Activated naive CD4-positive, alpha-beta T cell treated with anti-CD3 and anti-CD28 coated beads, Interleukin-2, amount 10 ng/mL, durations not matched to agents 7 days and 5 days (primary cell): Measurements from ENCODE around the gene SH2D6.

Experiments used
- CTCF ChIA-PET: fragments of 350-600 bp; sonication (Branson Sonifier 250); formaldehyde crosslinking; loops from one replicate; lab custom pipeline; 2021; ENCODE audit warnings: antibody characterized with exemption; lab: Charles Lee
- DNase-seq: peaks from one replicate; pipeline ENCODE4 v3.0.0-alpha.2; 2020
- H3K27ac Mint-ChIP-seq: one replicate; pipeline ENCODE4 v1.8.0; 2021; ENCODE audit warnings: mild to moderate bottlenecking, moderate library complexity, mixed read lengths
- H3K27me3 Mint-ChIP-seq: one replicate; pipeline ENCODE4 v1.8.0; 2021; ENCODE audit warnings: mild to moderate bottlenecking, mixed read lengths
- H3K36me3 Mint-ChIP-seq: one replicate; pipeline ENCODE4 v1.8.0; 2021; ENCODE audit warnings: mixed read lengths
- H3K4me1 Mint-ChIP-seq: one replicate; pipeline ENCODE4 v1.8.0; 2021; ENCODE audit warnings: mixed read lengths
- H3K4me3 Mint-ChIP-seq: one replicate; pipeline ENCODE4 v1.8.0; 2021; ENCODE audit warnings: mild to moderate bottlenecking, moderate library complexity, mixed read lengths
- H3K9me3 Mint-ChIP-seq: one replicate; pipeline ENCODE4 v1.8.0; 2021; ENCODE audit warnings: mixed read lengths

SH2D6 gene

DNA sequence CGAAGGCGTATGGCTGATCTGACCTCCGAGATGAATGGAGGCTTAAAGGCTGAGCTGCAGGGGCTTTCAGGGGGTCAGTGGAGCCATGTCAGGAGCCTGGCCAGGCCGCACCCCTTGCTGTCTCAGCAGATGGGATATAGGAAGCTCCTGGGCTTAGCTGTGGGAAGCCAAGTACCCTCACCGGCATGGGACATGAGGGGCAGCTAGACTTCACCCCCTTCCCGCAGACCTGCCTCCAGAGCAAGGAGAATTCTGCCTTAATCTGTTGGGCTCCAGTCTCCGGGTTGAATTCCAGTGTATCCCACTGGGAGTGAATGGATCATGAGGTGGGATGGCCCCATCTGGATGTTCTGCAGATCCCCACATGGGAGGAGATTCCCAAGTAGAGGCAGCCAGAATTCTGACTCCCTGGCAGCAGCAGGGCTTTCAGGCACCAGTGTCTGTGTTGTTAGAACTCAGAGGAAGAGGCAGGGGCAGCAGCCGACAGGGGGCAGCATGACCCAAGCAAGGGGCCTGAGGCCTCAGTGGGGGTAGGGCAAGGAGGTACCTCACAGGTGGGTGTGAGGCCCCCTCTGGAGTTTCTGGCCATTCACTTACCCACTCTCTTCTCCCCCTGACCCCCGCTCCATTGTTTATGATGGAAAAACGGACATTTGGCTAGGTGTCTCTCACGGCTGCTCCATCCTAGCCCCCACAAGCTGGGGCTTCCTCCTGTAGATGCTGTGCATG is 27.4 kb upstream of the SH2D6 start:
- DNase-seq, result peak; percentile 86
- H3K4me1 Mint-ChIP-seq, result peaks cover 28% of the 10 kb centered on the region
- H3K27me3 Mint-ChIP-seq, result no peaks in the 10 kb centered on the region
- H3K36me3 Mint-ChIP-seq, result peaks cover 27% of the 10 kb centered on the region
- H3K4me3 Mint-ChIP-seq, result no peak overlapping the region
- CTCF ChIA-PET, result interaction anchor here (0.7 to 7.4 kb wide), 13 partner anchors 10 to 161 kb away, joined by 3 to 118 read pairs (median 3); partner anchors contain the start of gene MAT2A
- H3K9me3 Mint-ChIP-seq, result no peaks in the 10 kb centered on the region
- peak overlapping the region; percentile 68 for H3K27ac Mint-ChIP-seq

DNA sequence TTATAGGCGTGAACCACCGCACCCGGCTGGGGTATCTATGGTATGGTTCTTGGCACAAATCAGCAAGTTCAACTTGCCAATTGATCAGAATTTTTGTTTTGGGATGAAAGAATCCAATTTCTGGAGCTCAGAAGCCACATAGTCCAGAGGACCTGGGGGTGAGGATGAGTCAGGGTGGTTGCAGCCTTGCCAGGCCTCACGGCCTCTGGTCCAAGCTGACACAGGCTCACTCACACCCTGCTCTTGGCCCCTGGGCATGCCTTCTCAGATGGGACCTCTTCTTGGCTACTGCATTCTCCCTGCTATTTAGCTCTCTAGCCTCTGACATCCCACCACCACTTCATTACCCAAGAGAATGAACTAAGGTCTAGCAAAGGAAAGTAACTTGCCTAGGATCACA is 24.7 kb upstream of the SH2D6 start:
- no peaks in the 10 kb centered on the region for H3K27me3 Mint-ChIP-seq
- no peak overlapping the region for H3K4me3 Mint-ChIP-seq
- no peaks in the 10 kb centered on the region for H3K9me3 Mint-ChIP-seq
- peaks cover 36% of the 10 kb centered on the region for H3K4me1 Mint-ChIP-seq
- H3K36me3 Mint-ChIP-seq, result peaks cover 39% of the 10 kb centered on the region
- DNase-seq, result no peak
- H3K27ac Mint-ChIP-seq, result no peak overlapping the region
- CTCF ChIA-PET, result interaction anchor here (1.1 to 7.4 kb wide), 3 partner anchors 27 to 244 kb away, joined by 3 to 118 read pairs (median 9); no protein-coding TSS in a partner anchor

DNA sequence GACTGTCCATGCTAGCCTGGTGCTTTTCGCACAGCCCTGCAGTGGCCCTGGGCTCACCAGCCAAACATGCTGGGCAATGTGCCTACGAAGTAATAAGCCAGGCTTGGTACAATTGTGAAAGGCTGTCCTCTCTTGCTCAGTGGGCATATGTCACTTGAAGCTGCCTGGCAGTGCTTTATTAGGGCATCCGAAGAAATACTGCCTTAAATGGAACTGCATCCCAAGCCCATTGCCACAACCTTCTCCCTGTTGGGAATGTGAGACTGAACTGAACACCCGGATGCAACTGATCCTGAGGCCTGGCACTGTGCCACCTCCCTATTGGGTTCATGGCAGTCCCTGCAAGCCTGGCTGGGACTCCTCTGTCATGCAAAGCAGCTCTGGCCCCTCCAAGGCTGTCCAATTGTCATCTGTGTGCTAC is 24.2 kb upstream of the SH2D6 start:
- no peak overlapping the region for H3K4me3 Mint-ChIP-seq
- CTCF ChIA-PET, result interaction anchor here (1.1 to 7.4 kb wide), 3 partner anchors 26 to 243 kb away, joined by 3 to 118 read pairs (median 9); no protein-coding TSS in a partner anchor
- peaks cover 39% of the 10 kb centered on the region for H3K36me3 Mint-ChIP-seq
- H3K27ac Mint-ChIP-seq, result no peak overlapping the region
- no peaks in the 10 kb centered on the region for H3K9me3 Mint-ChIP-seq
- H3K27me3 Mint-ChIP-seq, result no peaks in the 10 kb centered on the region
- DNase-seq, result no peak
- peaks cover 36% of the 10 kb centered on the region for H3K4me1 Mint-ChIP-seq

DNA sequence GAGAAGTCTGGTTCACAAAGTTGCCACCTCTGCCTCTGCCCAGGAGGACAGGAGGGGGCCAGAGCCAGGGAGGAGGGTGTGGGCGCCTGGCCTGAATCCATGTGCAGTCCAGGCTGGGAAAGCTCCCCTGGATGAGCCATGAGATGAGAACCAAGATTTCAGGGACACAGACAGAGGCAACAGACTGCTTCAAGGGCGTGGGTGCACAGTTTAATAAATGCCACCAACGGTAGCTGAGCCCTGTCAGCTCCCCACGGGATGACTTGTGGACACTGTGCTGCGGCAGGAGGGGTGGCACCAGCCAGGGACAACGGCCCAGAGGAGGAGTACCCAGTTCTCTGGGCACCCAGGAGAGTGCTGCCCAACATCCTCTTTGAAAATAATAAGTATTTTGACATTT is 23.5 kb upstream of the SH2D6 start:
- H3K4me1 Mint-ChIP-seq, result peaks cover 36% of the 10 kb centered on the region
- H3K27ac Mint-ChIP-seq, result no peak overlapping the region

DNA sequence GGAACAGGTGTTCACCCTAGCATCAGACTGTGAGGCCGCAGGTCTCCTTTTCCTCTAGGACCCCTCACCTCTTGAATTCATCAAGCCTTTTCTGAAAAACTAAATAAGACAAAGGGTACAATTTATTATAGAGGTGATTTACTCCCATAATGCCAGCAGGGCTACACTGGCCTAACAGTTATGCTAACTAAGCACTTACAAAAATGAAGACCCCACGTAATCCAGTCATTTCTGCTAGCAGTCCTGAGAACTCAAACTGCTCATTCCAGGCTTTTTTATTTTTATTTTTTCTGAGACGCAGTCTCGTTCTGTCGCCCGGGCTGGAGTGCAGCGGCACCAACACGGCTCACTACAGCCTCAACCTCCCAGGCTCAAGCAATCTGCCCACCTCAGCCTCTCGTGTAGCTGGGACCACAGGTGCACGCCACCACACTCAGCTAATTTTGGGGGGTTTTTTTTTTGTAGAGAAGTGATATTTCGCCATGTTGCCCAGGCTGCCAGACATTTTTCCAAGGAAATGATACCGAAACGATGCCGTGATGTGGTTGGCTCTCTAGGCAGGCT is 22.5 kb upstream of the SH2D6 start:
- no peaks in the 10 kb centered on the region for H3K27me3 Mint-ChIP-seq
- no peak overlapping the region for H3K27ac Mint-ChIP-seq
- peaks cover 45% of the 10 kb centered on the region for H3K36me3 Mint-ChIP-seq
- H3K9me3 Mint-ChIP-seq, result no peaks in the 10 kb centered on the region
- no peak for DNase-seq
- peaks cover 36% of the 10 kb centered on the region for H3K4me1 Mint-ChIP-seq
- no peak overlapping the region for H3K4me3 Mint-ChIP-seq
- CTCF ChIA-PET, result no interaction called here

More for the DNA sequence above, 23.5 kb upstream of the SH2D6 start:
- CTCF ChIA-PET, result interaction anchor here (1.1 to 7.4 kb wide), 2 partner anchors 157 to 243 kb away, joined by 3 to 118 read pairs; no protein-coding TSS in a partner anchor
- Mint-ChIP-seq H3K27me3 (no peaks in the 10 kb centered on the region), H3K9me3 (no peaks in the 10 kb centered on the region), H3K36me3 (peaks cover 38% of the 10 kb centered on the region), H3K4me3 (no peak overlapping the region)
- DNase-seq, result no peak

DNA sequence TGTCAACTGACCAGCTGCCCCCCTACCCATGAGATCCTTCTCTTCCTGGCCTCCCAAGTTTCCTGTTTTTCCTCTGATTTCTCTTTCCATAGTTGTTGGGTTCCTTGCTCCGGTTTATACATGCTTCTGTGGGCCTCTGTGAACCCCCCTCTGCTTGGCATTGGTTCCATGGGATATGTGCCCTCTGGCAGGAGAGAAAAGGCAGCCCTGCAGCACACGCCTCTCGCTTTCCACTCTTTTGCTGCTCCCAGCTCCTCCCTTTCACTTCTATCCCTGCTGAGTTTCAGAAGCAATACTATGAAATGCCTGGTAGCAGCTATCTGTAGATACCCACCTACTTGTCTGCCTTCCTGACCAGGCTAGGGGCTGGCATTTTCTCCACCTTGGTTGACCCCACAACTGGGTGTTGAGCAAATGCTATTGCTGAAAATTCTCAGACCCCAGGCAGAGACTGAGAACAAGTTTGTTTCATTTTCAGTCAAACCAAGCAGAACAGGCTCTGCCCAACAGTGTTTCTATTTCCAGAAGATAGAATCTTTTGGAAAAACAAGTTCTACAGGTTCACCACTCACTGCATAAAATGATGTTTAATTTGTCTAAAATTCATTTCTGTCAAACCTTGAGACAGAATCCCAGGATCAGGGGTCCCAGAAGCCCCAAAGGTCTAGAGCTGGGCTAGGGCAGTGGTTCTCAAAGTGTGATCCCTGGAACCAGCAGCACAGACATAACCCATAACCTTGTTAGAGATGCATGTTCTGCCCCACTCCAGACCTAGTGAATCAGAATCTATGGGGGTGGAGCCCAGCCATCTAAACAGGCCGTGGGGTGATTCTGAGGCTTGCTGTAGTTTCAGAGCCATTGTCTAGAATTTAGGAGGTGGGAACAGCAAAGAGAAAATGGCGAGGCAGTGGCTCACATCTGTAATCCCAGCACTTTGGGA is 21.7 kb upstream of the SH2D6 start:
- no peak for DNase-seq
- CTCF ChIA-PET, result no interaction called here
- peak overlapping the region; percentile 6 for H3K27ac Mint-ChIP-seq

DNA sequence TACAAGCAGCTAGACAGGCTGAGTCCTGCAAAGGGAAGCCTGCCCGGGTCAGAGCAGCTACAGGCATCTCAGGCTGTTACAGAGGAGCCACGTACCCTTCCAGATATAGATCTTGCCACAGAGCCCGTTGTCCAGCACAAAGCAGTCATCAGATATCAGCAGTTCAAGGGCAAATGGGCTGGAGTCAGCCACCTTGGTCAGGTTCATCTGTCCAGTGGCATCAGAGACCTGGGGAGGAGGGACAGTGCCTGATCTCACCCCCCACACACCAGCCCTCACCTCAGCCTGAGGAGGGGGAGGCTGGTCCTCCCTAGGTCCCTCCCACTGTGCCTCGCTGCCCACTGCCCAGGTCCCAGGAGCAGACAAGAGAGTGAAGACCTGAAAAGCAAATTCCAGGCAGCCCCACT is 20.6 kb upstream of the SH2D6 start:
- no peak overlapping the region for H3K4me3 Mint-ChIP-seq
- peaks cover 59% of the 10 kb centered on the region for H3K36me3 Mint-ChIP-seq
- peaks cover 3% of the 10 kb centered on the region for H3K9me3 Mint-ChIP-seq
- no peaks in the 10 kb centered on the region for H3K27me3 Mint-ChIP-seq
- no peak overlapping the region for H3K27ac Mint-ChIP-seq
- peaks cover 19% of the 10 kb centered on the region for H3K4me1 Mint-ChIP-seq
- DNase-seq, result no peak
- CTCF ChIA-PET, result no interaction called here

More for the DNA sequence above, 21.7 kb upstream of the SH2D6 start:
- Mint-ChIP-seq H3K4me3 (no peak overlapping the region), H3K4me1 (peaks cover 29% of the 10 kb centered on the region), H3K9me3 (no peaks in the 10 kb centered on the region), H3K27me3 (no peaks in the 10 kb centered on the region), H3K36me3 (peaks cover 52% of the 10 kb centered on the region)

DNA sequence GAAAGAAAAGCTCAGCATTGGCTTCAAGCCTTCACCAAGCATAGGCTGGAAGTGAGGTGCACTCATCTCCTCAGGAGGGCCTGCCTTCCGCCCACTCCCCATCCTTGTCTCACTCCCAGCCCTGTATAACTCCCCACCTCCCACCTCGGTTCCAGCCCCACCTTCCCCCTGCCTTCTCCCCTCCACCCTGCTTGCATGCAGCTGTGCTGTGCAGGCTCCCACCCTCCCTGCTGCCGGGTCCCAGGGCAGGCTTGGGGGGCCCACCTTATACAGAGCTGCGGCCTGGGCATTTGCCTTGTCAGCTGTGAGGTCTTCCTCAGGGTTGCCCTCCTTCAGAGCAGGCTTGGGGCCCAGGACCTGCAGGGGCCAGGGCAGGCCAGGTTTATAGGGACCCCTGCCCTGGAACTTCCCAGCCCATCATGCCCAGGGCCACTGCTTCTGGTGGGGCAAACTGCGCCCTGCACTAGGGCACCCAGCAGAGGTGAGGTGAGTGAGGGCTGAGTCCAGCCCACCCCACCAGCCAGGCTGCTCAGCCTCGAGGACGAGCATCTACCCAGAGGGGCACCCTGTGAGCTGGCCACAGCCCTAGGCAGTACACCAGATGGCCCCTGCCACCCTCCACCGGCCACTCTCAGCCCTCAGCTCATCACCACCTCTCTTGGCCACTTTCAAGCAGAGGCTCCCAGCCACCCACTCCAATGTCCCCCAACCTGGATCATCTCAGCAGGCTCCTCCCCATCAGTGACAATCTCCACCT is 19.9 kb upstream of the SH2D6 start:
- no peak overlapping the region for H3K4me3 Mint-ChIP-seq
- H3K4me1 Mint-ChIP-seq, result peaks cover 17% of the 10 kb centered on the region
- H3K27me3 Mint-ChIP-seq, result no peaks in the 10 kb centered on the region
- CTCF ChIA-PET, result no interaction called here
- DNase-seq, result no peak
- peaks cover 64% of the 10 kb centered on the region for H3K36me3 Mint-ChIP-seq
- no peak overlapping the region for H3K27ac Mint-ChIP-seq
- H3K9me3 Mint-ChIP-seq, result peaks cover 5% of the 10 kb centered on the region

DNA sequence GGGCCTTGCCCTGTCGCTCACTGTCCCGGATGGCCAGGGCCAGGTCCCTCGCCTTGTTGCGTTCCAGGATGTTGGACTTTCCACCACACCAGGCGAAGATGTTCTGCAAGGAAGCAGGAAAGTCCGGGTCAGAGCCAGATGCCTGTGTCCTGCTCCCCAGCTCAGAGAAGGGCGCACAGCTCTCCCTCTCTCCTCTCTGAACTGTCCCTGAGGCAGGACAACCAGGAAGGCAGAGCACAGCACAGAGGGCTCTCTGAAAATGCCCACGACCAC is 19.4 kb upstream of the SH2D6 start:
- no peak for DNase-seq
- peaks cover 63% of the 10 kb centered on the region for H3K36me3 Mint-ChIP-seq
- H3K27me3 Mint-ChIP-seq, result no peaks in the 10 kb centered on the region
- H3K4me1 Mint-ChIP-seq, result peaks cover 12% of the 10 kb centered on the region
- H3K4me3 Mint-ChIP-seq, result no peak overlapping the region
- peaks cover 7% of the 10 kb centered on the region for H3K9me3 Mint-ChIP-seq
- CTCF ChIA-PET, result no interaction called here
- no peak overlapping the region for H3K27ac Mint-ChIP-seq

DNA sequence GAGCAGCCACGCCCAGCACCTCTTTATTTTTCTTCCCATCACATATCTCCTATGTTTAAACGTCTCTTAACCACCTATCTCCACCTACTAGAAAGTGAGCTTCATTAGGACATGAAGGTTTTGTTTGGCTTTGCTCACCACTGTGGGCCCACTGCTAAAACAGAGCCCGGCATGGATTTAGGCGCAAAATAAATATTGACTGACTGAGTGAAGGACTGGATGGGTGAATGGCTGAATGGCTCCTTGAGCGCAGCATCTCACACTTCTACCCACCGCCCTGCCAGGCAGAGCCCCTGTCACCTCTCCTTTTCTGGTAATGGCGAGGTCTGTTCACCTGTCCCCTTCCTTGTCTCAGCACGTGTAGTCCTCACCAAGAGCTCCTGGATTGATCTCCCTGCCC is 18.5 kb upstream of the SH2D6 start:
- DNase-seq, result peak; percentile 7
- H3K27me3 Mint-ChIP-seq, result no peaks in the 10 kb centered on the region
- H3K4me1 Mint-ChIP-seq, result peaks cover 15% of the 10 kb centered on the region
- peaks cover 62% of the 10 kb centered on the region for H3K36me3 Mint-ChIP-seq
- no peak overlapping the region for H3K27ac Mint-ChIP-seq
- peaks cover 10% of the 10 kb centered on the region for H3K9me3 Mint-ChIP-seq
- H3K4me3 Mint-ChIP-seq, result no peak overlapping the region
- CTCF ChIA-PET, result no interaction called here

DNA sequence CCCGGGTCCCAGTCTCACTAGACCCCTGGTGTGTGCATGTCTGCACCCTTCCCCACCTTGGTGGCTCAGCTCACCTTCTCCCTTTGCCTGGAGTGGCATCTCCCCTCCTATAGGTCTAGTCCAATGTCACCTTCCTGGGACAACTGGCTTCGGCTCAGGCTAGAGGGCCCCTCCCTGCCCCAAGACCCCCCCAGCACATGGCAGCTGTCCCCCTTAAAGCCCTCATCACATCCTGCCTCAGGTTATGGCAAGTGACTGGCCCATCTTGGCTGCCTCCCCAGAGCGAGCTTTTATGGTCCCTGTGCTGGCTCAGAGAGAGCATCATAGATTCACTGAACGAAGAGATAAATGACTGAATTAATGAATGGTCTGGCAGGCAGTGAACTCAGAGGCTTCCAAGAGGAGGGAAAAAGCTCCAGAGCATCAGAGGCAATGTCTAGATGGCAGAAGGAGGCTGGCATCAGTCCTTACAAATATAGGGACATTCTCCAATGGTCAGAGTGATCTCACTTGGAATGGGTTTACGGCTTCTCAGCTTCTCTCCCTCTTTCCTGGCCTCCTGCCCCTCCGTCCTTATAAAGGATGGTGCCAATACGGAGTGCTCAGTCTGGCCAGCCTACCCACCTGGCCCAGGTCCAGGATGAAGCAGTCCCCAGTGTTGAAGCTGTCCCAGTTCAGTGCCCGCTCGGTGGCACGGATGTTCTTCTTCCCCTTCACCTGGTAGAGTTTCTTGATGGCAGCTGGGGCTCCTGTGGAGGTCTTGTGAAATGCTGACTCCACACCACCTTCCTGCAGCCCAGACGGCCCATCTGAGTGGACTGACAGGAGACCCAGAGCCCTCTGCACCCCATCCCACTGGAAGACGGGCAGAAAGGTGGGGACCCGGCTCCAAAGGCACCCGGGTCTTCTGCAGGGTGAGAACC is 17.7 kb upstream of the SH2D6 start:
- peaks cover 23% of the 10 kb centered on the region for H3K4me1 Mint-ChIP-seq
- peaks cover 70% of the 10 kb centered on the region for H3K36me3 Mint-ChIP-seq
- no peak overlapping the region for H3K4me3 Mint-ChIP-seq
- no peak for DNase-seq
- peaks cover 12% of the 10 kb centered on the region for H3K9me3 Mint-ChIP-seq
- CTCF ChIA-PET, result interaction anchor here (1.0 to 1.1 kb wide), 2 partner anchors 9 to 151 kb away, joined by 3 to 4 read pairs; no protein-coding TSS in a partner anchor
- no peaks in the 10 kb centered on the region for H3K27me3 Mint-ChIP-seq
- peak overlapping the region; percentile 52 for H3K27ac Mint-ChIP-seq

DNA sequence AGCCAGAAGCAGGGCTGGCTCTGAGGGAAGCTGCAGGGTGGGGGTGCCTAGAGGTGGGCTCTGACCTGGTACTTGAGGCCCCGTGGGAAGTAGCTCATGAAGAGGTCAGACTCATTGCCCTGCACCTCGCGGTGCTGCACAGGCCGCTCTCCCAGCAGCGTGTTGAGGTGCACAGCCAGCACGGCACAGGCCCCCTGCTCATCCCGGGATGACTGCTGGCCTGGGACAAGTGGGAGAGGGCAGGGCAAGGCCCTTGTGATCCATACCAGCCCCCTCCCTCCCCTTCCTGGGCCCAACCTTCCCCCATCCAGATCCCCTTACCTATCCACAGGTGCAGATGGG is 17.1 kb upstream of the SH2D6 start:
- no peak overlapping the region for H3K27ac Mint-ChIP-seq
- no peak for DNase-seq
- no peaks in the 10 kb centered on the region for H3K27me3 Mint-ChIP-seq
- H3K36me3 Mint-ChIP-seq, result peaks cover 66% of the 10 kb centered on the region
- H3K4me3 Mint-ChIP-seq, result no peak overlapping the region
- H3K4me1 Mint-ChIP-seq, result peaks cover 29% of the 10 kb centered on the region
- CTCF ChIA-PET, result interaction anchor here (1.0 to 1.1 kb wide), 2 partner anchors 10 to 151 kb away, joined by 3 to 4 read pairs; no protein-coding TSS in a partner anchor
- peaks cover 12% of the 10 kb centered on the region for H3K9me3 Mint-ChIP-seq

DNA sequence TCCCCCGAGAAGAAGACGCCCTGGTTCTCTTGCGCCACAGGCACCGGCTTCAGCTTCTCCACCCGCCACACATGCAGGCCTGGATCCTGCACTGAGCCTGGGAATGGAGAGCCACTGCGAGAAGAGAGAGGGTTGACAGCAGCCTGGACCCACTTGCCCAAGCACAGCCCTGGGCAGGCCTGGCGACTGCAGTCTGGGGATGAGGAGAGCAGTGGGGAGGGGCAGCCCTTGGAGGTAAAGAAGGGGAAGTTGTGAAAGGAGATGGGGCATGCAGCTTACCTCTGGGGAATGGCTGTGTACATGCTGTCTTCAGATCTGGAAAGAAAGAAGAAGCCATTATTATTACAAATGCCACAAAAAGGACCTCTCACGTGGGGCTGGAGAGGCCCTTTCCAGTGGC is 16.7 kb upstream of the SH2D6 start:
- no peak for DNase-seq
- H3K36me3 Mint-ChIP-seq, result peaks cover 62% of the 10 kb centered on the region

More for the DNA sequence above, 16.7 kb upstream of the SH2D6 start:
- Mint-ChIP-seq H3K9me3 (peaks cover 12% of the 10 kb centered on the region), H3K27ac (no peak overlapping the region), H3K4me1 (peaks cover 29% of the 10 kb centered on the region), H3K27me3 (no peaks in the 10 kb centered on the region), H3K4me3 (no peak overlapping the region)
- CTCF ChIA-PET, result interaction anchor here (1.0 to 1.1 kb wide), 2 partner anchors 10 to 150 kb away, joined by 3 to 4 read pairs; no protein-coding TSS in a partner anchor
